GM19324 (cell line): ENCODE measurements around the gene WDR27.
A peak's percentile ranks its signal among the peaks of the same experiment; 100 is the strongest.

Source experiments
- ATAC-seq: cut with Tn5 transposase; IDR thresholded peaks from one replicate; pipeline ENCODE4 v1.9.1; 2021; ENCODE audit warnings: mild to moderate bottlenecking, moderate library complexity; ENCODE audit not compliant: unreplicated experiment, low FRiP score

Gene WDR27

DNA sequence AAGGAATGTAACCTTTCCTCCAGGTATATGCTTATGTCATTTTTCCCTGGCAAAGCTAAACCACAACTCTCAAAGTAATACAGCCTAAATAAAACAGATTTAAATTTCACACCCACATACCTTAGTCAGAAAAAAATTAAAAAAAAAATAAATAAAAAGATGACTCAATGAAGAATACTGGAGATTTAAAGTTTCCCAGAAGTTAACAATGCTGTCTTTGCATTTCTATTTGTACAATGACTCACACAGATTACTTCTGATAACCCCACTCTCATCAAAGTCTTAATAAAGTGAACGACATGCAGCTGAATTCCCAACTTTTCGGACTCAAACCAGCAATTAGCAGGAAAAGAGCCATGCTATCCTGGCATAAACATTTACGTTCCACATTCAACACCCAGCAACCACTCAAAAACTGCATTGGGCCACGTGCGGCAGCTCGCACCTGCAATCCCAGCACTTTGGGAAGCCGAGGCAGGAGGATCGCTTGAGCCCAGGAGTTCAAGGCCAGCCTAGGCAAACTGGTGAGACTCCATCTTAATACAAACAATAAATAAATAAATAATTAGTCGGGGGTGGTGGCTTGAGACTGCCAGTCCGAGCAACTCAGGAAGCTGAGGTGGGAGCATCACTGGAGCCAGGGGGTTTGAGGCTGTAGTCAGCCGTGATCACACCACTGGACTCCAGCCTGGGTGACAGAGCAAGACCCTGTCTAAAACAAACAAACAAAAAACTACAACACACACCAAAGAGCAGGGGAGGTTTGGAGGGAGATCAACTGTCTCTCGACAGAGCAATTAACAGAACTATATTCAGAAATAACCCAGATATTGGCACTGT, 130.5 kb downstream of the WDR27 start:
- no peak for ATAC-seq

DNA sequence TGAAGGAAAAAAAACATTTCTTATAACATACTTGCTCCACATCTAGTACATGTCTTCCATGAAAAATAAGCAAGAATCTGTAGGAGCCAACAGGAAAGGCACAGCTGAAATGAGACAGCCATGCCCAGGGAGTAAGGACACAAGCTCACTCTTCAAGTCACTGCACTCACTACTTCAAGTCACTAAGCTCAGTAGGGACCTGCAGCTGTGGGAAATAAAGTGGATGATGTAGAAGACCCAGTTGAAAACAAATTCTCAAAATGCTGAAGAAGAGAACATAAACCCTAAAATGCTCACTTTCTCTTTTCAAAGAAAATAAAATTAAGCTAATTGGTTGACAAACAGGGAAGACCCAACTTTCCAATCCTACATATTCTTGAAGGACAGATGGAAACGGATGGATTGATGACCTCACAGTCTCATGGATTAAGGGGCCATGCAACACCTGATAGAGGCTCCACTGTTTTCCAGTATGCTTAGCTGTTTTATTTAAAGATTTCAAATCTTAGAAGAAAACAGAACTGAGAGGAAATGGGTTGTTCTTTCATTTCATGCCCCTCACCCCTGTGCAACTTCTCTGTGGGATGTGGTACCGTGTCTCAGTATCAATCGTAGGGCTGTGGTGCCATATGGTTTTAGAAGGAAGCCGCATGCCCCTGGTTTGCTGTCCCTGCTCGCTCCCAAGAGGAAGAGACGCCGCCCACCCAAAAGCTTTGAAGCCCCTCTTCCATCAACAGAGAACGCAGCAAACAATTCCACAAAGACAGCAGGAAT, 133.3 kb downstream of the WDR27 start:
- ATAC-seq, result no peak

DNA sequence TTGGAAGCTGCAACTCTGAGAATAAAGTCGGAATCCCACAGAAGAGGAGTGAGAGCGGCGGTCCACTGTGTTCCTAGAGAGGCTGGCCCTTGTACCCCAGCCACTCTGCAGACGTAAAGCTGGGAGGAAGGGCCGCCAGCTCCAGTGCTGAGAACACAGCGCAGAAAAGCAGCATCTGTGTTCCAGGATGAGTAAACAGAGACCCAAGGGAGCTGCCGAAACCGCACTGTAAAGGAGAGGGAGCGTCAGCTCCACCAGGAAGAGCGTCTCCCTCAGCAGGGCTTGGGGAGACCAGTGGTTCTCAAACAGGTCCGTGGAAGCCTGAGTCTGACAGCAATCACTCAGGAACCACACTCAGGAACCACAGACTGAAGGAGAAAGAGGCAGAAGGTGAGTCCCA, 134.0 kb downstream of the WDR27 start:
- no peak for ATAC-seq

DNA sequence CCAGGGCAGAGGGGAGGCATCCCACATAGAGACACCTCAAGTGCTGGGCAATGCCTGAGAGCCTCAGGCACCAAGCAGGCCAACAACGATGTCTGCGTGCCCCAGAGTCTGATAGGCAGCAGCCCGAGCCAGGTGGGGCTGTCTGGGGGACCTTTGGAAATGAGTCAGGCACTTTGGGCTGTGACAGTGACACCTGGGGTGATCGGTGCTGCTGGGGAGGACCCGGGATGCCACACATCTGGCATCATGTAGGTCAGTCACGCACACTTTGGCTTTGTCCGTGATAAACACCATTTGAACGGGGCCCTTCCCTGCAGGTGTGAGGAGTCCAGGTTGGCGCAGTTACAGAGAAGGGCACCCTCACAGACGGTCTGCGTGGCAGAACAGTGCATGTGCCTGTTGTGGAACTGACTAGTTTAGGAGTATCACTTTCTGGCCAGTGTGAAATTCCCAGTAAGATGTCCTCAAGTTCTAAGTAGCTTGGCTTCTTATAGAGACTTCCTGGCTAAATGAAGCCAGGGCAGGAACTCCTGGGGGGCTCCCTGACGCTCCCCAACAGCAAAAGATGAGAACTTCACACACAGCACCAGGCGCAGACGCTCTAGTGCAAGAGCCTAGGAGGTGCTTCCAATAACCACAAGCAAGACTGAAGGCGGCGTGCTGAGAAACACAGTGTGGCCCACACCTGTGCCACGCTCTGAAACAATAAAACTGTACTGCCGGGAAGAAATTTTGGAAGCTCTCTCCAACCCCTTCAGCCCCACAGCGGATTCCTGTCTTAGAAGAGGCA, 134.7 kb downstream of the WDR27 start:
- ATAC-seq, result no peak

DNA sequence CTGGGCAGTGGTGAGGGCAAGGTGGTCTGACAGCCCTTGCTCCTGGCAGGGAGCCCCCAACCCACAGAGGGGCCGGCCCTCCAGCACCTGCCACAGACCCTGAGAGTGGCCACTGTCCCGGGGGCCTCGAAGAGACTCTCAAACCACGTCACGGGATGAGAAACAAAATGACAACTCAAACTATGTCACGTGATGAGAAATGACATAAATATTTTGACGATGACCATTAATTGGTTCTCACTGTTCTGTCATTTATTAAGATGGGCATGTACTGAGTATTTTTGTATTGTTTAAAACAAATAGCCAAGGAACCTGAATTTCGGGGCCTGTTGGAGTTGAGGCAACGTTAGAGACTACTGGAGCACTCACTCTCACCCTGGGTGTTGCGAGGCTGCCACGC, 135.5 kb downstream of the WDR27 start:
- no peak for ATAC-seq

DNA sequence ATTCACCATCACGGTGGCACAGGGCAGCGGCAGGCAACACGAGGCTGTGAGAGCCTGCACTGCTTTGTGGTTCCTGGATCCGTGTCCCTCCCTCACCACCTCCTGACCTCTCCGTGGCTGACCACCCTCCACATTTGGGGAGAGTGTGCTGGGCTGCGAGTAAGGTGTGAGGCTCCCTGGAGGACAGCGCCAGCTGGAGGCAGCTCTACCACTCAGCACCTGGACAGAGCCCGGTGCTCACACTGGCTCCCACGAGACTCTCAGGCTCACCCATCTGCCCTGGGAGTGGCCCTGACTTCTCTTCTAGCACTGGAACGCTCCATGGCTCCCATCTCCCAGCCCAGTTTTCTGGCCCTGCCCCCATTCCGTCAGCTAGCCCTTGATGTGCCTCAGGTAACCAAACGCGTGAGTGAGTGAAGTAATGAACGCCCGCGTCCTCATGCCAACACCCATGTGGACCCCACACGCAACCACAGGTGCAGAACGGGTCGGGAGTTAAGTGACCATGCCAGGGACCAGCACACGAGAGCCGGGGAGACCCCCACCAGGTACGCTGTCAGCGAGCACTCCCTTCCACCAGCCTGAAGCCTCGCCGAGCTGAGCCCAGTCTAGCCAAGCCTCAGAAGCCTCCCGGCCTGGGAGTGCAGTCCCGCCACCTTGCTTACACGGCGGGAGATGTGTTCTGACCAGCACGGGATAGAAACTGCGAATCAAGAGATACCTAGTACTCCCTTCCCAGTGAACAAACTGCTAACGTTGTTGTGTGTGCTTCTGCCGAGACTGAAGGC, 137.2 kb downstream of the WDR27 start:
- no peak for ATAC-seq

DNA sequence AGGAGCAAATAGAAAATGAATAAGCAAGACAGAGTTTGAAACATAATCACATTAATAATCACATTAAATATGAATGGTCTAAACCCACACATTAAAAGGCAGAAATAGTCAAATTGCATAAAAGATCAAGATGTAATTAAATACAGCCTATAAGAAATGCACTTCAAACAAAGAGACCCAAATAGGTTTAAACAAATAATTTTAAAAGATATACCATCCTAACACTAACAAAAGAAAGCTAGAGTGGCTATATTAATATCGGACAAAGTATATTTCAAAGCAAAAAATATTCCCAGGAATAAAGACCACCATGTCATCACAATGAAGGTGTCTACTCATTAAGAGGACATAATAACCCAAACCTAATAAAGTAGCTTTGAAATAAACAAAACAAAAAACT, 140.2 kb downstream of the WDR27 start:
- ATAC-seq, result no peak

DNA sequence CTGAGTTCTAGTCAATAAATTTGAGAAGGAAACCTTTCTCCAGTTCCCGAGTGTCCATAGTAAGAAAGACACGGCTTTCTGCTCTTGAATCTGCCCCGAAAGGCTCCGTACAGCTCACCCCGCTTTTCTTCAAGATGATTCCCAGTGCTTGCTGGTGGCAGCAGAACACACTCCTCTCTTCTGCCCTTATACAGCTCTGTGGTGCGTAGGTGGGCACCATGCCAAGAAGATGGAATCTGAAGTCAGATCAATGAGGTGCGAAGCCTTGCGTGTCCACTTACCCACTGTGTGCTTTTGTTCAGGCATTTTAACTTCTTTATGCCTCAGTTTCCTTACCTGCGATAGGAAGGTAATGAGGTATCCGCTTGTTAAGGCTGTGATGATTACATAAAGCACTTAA, 142.2 kb downstream of the WDR27 start:
- no peak for ATAC-seq

DNA sequence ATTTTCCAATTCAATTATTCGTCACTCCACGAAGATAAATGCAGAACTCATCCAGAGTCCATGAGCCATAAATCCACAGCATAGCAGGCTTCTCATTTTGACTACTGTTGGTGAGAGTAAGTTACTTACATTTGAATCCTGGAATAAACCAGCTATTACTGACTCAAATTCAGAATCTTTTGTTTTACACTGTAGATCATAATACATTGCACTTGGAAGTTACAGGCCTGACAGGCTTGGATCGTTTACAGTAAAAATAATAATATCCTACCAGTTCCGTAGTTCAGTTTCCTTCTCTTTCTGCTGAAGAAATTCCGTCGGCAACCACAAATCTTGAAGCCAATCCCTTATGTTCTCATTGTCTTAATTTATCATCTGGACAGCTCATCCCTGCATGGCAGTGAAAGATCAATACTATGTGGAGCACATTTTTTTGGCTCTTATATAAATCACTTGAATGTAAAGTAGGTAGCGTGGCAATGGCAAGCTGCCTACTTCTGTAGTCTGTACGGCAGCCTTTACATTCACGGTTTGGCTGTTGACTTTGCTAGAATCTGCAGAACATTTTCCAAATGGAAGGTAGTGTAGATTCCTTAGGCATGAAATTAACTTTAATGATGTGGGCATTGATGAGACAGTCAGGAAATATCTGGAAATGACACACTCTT, 142.9 kb downstream of the WDR27 start:
- ATAC-seq, result no peak

DNA sequence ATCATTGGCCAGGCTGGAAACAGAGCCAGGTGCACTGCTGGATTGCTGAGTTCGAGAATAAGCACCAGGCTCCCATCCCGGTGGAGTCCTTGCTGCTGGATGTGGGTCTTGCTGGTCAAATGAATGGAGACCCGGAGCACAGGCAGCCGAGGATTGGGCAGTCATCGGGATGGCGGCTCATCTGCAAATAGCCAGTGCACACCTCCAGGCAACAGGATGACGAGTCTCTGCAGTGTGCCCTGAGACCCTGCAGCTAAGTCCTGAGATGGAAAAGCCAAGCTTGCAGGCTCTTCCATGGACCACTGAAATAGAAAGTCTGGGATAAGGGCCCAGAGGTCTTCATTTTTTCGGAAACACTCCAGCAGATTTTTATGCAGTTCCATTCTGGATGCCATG, 143.5 kb downstream of the WDR27 start:
- no peak for ATAC-seq

DNA sequence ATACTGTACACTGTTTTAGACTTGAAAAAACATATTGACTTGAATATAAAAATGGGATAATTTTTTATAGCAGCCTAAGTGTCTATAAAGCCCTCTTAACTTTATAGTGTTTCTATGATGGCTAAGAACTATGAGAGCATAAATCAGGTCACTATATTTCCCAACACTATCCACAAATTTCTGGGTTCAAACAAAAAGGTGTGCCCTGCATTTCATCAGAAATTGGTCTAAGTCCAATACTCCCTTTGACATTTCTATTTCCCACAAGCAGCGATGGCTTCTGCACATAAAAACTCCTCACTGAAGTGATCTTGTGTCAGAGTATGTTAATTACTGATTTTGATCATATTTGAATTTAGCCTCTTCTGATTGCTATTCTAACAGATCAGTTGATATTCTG, 143.9 kb downstream of the WDR27 start:
- ATAC-seq, result no peak

DNA sequence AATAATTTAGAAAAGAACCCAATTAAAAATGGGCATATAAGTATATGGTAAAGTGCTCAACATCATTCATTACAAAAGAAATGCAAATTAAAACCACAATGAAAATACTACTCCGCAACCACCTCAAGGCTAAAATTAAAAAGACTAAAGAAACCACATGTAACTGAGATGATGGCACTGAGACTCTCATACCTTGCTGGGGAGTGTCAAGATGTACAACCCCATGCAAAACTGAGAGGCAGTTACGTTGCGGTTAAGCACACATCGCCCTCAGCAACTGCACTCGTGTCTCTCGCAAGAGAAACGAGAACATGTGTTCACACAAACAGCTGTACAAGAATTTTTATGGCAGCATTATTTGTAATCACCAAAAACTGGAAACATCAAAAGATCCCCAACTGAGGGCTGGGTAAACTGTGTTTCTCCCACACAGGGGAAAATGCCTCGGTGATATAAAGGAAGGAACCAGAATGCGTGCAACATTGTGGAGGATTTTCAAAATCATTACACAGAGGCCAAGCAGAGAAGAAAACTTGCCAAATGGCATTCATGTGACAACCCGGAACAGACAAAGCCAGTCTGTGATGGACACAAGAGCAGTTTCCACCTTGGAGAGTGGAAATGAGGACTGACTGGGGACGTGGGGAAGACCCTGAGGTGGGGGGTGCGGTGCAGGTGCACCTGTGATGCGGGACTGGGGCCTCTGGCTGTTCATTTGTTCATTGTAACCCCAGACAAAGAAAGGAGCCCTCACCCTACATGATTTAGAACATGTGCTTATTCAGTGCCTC, 144.9 kb downstream of the WDR27 start:
- ATAC-seq, result peak; percentile 98

DNA sequence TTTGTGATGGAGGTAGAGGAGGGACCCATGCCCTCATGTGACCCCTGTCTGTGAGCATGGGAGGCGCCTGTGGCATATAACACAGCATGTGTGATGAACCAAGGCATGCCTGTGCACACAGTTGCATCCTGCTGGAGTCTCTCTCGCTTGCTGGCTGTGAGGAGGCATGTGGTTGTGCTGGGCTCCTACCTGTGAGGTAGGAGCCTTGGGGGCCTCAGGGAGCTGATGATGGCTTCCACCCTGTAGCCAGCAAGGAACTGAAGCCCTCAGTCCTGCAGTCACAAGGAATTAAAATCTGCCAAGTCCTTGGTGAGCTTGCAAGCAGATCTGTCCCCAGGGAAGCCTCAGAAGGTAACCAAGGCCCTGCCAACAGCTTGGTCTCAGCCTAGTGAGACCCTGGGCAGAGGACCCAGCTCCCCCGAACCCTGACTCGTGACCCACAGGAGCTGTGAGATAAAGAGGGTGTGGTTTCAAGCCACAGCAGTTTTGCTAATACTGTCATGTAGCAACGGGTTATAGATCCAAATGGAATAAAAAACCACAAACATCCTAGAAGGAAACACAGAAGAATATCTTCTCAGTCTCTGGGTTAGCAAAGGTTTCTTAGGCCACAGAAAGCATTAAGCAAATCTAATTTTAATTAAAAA, 145.7 kb downstream of the WDR27 start:
- no peak for ATAC-seq

DNA sequence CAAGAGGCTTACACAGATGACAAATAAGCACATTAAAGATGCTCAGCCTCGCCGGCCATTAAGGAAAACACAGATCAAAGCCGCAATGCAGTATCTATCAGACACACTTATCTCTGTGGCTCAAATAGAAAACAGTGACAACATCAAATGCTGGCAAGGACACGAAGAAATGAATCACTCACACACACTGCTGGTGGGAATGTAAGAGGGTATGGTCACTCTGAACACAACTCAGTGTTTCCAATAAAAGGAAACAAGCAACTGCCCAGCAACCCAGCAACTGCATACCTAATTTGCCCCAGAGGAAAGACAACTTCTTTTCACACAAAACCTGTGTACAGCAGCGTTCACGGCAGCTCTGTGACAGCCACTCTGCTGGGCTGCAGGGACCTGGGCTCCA, 155.8 kb downstream of the WDR27 start:
- ATAC-seq, result no peak

DNA sequence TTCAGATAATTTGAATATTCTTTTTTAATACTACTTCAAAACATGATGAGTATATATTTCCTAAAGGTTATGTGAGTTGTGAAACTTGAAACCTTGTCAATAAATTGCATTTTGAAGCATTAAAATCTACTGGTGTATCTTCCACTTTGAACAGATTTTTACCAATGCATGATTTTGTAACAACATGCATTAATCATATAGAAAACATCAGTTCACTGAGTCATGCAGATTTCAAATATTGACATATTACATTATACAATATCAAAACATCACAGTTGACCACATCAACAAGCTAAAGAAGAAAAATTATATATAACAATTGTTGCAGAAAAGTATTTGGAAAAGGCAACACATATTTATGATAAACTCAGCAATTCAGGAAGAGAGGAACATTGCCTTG, 158.1 kb downstream of the WDR27 start:
- no peak for ATAC-seq

DNA sequence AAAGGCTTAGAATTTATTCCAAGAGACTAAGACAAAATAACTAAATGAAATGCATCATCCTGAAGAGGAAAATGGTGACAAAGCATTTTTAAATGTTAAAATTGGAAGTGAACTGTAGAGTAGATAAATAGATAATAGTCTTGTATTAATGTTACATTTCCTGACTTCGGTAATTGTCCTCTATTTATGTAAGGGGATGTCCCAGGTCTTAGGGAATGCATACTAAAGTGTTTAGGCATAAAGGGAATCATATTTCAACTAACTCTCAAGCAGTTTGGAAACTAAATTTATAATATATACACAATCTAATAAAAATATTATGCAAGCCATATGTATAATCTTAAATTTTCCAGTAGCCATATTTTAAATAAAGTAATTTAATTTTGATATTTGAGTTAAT, 159.3 kb downstream of the WDR27 start:
- no peak for ATAC-seq

DNA sequence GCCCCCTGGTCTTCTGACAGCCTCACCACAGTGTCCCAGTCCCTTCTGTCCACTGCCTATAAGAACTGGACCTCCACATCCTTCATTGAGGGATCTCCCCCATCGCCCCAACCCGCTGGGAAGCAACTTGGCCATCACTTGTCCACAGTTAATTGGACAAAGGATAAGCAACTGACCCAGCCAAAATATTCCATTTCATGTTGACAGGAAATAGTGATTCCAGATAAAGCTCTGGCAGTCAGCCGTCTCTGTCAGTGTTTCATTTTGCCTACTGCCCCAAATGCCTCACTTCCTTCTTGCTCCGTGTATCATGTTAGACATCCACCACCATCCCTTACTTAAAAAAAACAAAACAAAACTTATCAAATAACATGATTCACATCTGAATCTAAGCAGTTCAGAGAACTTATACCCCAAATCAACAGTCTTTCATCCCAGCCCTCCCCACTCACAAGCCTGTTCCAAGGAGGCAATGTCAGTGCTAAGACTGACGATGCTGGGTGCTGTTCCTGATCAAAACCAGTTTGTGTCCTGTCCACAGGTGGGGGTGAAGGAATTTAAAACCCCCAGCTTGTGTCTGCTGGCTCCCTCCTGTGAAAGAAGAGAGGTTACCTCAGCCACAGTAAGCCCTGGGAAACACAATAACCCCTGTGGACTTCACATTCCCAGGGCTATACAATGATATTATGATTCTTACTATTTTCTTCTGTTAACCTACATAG, 162.5 kb downstream of the WDR27 start:
- ATAC-seq, result no peak
